Pancreas (tissue), 10 donors: Measurements from ENCODE around the gene RAB40A. TPM values are rescaled to one million over a fixed set of nuclear protein-coding genes. Genes with fewer than 3 reads are reported as not detected.
"Not testable (repeated sequence)": the region's sequence is repeated elsewhere in the genome, so short reads cannot be mapped to it uniquely, and the experiment has no call there.

ENCODE experiments used
- ATAC-seq, 4 donors: fragments of 200-7000 bp; cut with Tn5 transposase; one replicate each; pipeline versions ENCODE4 v1.8.0 to v1.9.1; 2020; ENCODE audit warnings: mild to moderate bottlenecking in 4 of 4, moderate library complexity in 4 of 4
- DNase-seq, 6 donors: peaks; one replicate each; pipeline ENCODE4 v3.0.0-alpha.2; 2020
- FAIRE-seq: peaks from 2 replicates; lab custom pipeline; 2012; peaks lifted over from hg19 to GRCh38; lab: Jason Lieb, UNC
- H3K27ac ChIP-seq, 4 donors: fragments of 200-600 bp; sonication (generic); 1 replicate in 3 of 4; 2 replicates in 1 of 4; pipeline versions ENCODE4 v1.5.0 to v1.8.0; 2020
- H3K27me3 ChIP-seq, 4 donors: fragments of 200-600 bp; one replicate each; pipeline ENCODE4 v1.8.0; 2021
- H3K36me3 ChIP-seq, 3 donors: fragments of 200-600 bp; sonication (generic) in 1 of 3; one replicate each; pipeline versions ENCODE4 v1.5.0 to v1.8.0; 2020 to 2021
- H3K4me1 ChIP-seq, 3 donors: fragments of 200-600 bp; one replicate each; pipeline ENCODE4 v1.8.0; 2021
- H3K4me3 ChIP-seq, 4 donors: fragments of 200-600 bp; sonication (generic) in 2 of 4; one replicate each; pipeline versions ENCODE4 v1.5.0 to v1.8.0; 2020 to 2021
- H3K9me3 ChIP-seq, 4 donors: fragments of 200-600 bp; one replicate each; pipeline ENCODE4 v1.8.0; 2021
- WGBS, 2 donors: extraction: QIAGEN DNeasy Blood & Tissue Kit; methylation state at CpG; one replicate each; pipeline ENCODE4 v1.1.7; 2013; 5-methylcytosine and 5-hydroxymethylcytosine counted together
- intact Hi-C, 3 donors: fragments of 100-400 bp; cut with DNase I; formaldehyde crosslinking; loops; one replicate each; pipeline versions ENCODE4 v1.11.1 to v1.14.2; 2022
- polyA plus RNA-seq, 2 donors: library from polyadenylated mRNA; stranded (reverse); fragments of 200-250 nt; gene quantifications; one replicate each; pipeline ENCODE4 v1.2.3, GENCODE V29; 2013
- total RNA-seq, 6 donors: library from RNA; stranded (reverse); fragmentation: NEBNext Ultra II Directional in 4 of 6; extraction: Animal tissue kit (Norgen Biotek cat#: 25700) in 4 of 6; gene quantifications; one replicate each; pipeline versions ENCODE4 v1.2.1 to v1.2.4, GENCODE V29; 2021 to 2023
- TF ChIP-seq, protein P1 (sequence below), 4 donors: fragments of 200-600 bp; sonication (generic) in 3 of 4; IDR thresholded peaks; one replicate each; pipeline versions ENCODE4 v1.5.0 to v1.8.0; 2021; ENCODE audit warnings: antibody characterized with exemption in 4 of 4
- donor health status: healthy with polysubstance abuse.
- donor health status: DM: no; HTN: no; CAD: no; lungs with moderate emphysema.
- donor health status: DM: no; HTN: no; CAD: no.
- donor health status: control.
- donor health status: control.
- donor health status: Bipolar disorder and iron deficiency.
- donor health status: DM: yes; HTN: yes; CAD: no.
- donor health status: DM: no; HTN: no; CAD: no.
- donor health status: DM: no; HTN: no; CAD: no.
- donor health status: DM: yes; HTN: yes; CAD: no.

The RAB40A gene
- total and polyA plus RNA-seq, 8 donors: 0.06 to 0.19 (median 0.12) TPM; not detected in 1

DNA sequence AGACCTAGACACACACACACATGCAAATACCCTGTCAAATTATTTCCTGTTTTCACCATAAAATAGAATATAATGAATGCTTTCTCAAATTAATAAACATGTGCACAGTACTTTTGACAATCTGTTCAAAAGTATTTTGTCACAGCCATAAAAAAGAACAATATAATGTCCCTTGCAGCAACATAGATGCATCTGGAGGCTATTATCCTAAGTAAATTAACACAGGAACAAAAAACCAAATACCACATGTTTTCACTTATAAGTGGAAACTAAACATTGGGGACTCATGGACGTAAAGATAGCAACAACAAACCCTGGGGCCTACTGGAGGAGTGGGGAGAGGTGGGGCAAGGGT is 15.5 kb downstream of the RAB40A start:
- intact Hi-C loops: no loop called here
- WGBS, 2 donors: 42 to 43% methylated on average over 1 of the region's 1 CpG

DNA sequence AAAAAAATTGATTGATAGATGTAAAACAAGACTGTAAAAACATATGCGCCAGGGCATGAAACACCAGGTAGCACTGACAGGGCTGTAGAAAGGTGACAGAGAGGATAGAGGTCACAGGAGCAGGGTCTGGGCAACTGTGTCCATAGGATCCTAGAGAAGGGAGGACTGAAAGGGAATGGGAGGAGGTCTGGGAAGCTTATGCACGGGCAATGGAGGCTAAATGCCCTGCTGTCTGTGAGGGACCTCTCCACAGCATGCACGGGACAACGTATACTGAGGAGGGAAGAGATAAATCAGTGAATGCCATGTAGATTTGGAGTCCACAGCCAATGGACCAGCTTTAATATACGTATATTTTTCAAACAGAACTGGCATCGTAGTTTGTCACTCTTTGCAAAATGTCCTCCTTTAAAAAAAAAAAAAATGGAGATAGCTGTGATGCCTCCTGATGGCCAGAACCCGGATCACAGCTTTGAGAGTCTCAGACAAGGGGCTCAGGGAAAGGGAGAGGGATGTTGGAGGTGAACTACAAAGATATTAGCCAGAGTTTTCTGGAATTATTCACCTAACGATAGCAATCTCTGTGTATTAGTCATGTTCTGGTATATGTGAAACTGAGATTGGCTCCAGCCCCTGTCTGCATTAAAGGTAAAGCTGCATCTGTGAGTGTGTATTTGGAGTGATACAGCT is 16.0 kb downstream of the RAB40A start:
- DNase-seq (no peak), ATAC-seq (no peak), FAIRE-seq (no peak)
- no peaks in the 10 kb centered on the region for H3K27me3 ChIP-seq
- intact Hi-C loops: no loop called here
- TF ChIP-seq, protein P1, sequence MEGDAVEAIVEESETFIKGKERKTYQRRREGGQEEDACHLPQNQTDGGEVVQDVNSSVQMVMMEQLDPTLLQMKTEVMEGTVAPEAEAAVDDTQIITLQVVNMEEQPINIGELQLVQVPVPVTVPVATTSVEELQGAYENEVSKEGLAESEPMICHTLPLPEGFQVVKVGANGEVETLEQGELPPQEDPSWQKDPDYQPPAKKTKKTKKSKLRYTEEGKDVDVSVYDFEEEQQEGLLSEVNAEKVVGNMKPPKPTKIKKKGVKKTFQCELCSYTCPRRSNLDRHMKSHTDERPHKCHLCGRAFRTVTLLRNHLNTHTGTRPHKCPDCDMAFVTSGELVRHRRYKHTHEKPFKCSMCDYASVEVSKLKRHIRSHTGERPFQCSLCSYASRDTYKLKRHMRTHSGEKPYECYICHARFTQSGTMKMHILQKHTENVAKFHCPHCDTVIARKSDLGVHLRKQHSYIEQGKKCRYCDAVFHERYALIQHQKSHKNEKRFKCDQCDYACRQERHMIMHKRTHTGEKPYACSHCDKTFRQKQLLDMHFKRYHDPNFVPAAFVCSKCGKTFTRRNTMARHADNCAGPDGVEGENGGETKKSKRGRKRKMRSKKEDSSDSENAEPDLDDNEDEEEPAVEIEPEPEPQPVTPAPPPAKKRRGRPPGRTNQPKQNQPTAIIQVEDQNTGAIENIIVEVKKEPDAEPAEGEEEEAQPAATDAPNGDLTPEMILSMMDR (IDR thresholded peaks at IDR 0.05): no peak
- no peaks in the 10 kb centered on the region for H3K36me3 ChIP-seq
- 43 to 48% methylated on average over 8 of the region's 8 CpGs for WGBS, 2 donors
- no peak overlapping the region for H3K4me3 ChIP-seq
- no peaks in the 10 kb centered on the region for H3K4me1 ChIP-seq
- H3K27ac ChIP-seq: no peak overlapping the region
- no peaks in the 10 kb centered on the region for H3K9me3 ChIP-seq

More for the DNA sequence above, 15.5 kb downstream of the RAB40A start:
- no peaks in the 10 kb centered on the region for H3K27me3 ChIP-seq
- H3K9me3 ChIP-seq: no peaks in the 10 kb centered on the region
- FAIRE-seq (no peak), ATAC-seq (no peak), DNase-seq (no peak)
- no peak overlapping the region for H3K4me3 ChIP-seq
- H3K27ac ChIP-seq: no peak overlapping the region
- TF ChIP-seq, protein P1 (IDR thresholded peaks at IDR 0.05): no peak
- no peaks in the 10 kb centered on the region for H3K36me3 ChIP-seq
- H3K4me1 ChIP-seq: no peaks in the 10 kb centered on the region

DNA sequence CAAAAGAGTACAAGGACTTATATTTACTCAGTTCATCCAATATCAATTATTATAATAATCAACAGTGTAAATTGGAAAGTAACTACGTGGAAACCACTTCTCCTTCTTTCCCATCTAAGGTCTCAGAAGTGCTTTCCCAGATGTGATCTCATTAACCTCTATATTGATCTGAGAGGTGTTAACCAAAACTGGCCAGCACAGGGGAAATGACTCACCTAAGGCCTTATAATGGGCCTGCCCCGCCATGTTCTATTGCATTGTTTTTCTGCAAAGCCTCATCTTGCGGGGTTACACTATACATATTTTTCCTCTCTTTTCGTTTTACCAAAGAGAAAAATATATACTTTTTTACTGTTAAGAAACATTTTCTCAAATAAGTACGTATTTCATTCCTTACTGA is 20.5 kb downstream of the RAB40A start:
- no peak overlapping the region for H3K4me3 ChIP-seq
- H3K36me3 ChIP-seq: no peaks in the 10 kb centered on the region
- TF ChIP-seq, protein P1 (IDR thresholded peaks at IDR 0.05): no peak
- DNase-seq (no peak), FAIRE-seq (no peak), ATAC-seq (no peak)
- no peaks in the 10 kb centered on the region for H3K27me3 ChIP-seq
- intact Hi-C loops: no loop called here
- 78 to 95% methylated on average over 5 of the region's 5 CpGs for WGBS, 2 donors
- H3K27ac ChIP-seq: no peak overlapping the region
- H3K4me1 ChIP-seq: no peaks in the 10 kb centered on the region
- H3K9me3 ChIP-seq: no peaks in the 10 kb centered on the region

DNA sequence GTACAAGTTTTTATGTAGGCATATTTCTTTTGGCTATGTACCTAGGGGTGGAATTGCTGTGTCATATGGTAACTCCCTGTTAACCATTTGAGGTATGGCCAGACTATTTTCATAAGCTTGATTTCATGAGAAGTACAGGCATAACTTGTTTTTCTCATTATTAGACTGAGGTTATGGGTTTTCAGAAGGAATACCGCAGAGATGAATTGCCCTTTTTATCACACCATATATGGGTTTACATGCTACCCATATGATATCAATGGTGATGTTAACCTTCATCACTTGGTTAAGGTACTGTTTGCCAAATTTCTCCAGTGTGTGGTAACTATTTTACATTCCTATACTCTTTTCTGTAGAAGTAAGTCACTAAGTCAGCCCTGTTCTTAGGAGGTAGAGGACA is 23.5 kb downstream of the RAB40A start:
- intact Hi-C loops: no loop called here
- Histone ChIP-seq H3K36me3 (no peaks in the 10 kb centered on the region), H3K4me3 (no peak overlapping the region), H3K9me3 (no peaks in the 10 kb centered on the region), H3K4me1 (no peaks in the 10 kb centered on the region), H3K27me3 (no peaks in the 10 kb centered on the region), H3K27ac (no peak overlapping the region)
- TF ChIP-seq, protein P1 (IDR thresholded peaks at IDR 0.05): no peak
- WGBS, 2 donors: 91 to 96% methylated on average over 1 of the region's 1 CpG
- no peak for ATAC-seq
- FAIRE-seq: no peak
- no peak for DNase-seq

DNA sequence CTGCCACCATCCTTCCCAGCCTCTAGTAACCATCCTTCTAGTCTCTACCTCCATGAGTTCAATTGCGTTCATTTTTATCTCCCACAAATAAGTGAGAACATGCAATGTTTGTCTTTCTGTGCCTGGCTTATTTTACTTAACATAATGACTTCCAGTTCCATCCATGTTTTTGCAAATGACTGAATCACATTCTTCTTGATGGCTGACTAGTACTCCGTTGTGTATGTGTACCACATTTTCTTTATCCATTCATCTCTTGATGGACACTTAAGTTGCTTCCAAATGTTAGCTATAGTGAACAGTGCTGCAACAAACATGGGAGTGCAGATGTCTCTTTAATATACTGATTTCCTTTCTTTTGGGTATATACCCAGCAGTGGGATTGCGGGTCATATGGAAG is 25.7 kb downstream of the RAB40A start:
- H3K27ac ChIP-seq, H3K36me3 ChIP-seq, H3K9me3 ChIP-seq, ATAC-seq, intact Hi-C loops, FAIRE-seq, H3K4me3 ChIP-seq, DNase-seq, H3K4me1 ChIP-seq, H3K27me3 ChIP-seq: not testable (repeated sequence)
- WGBS, 2 donors: 82 to 87% methylated on average over 3 of the region's 3 CpGs
